ENCODE data around the gene CLCN7. TPM values are rescaled to one million over a fixed set of nuclear protein-coding genes. Genes with fewer than 3 reads are reported as not detected.
"Not testable (repeated sequence)": the region's sequence is repeated elsewhere in the genome, so short reads cannot be mapped to it uniquely, and the experiment has no call there.

The CLCN7 gene
- total RNA-seq, 1 donor = 134 TPM

DNA sequence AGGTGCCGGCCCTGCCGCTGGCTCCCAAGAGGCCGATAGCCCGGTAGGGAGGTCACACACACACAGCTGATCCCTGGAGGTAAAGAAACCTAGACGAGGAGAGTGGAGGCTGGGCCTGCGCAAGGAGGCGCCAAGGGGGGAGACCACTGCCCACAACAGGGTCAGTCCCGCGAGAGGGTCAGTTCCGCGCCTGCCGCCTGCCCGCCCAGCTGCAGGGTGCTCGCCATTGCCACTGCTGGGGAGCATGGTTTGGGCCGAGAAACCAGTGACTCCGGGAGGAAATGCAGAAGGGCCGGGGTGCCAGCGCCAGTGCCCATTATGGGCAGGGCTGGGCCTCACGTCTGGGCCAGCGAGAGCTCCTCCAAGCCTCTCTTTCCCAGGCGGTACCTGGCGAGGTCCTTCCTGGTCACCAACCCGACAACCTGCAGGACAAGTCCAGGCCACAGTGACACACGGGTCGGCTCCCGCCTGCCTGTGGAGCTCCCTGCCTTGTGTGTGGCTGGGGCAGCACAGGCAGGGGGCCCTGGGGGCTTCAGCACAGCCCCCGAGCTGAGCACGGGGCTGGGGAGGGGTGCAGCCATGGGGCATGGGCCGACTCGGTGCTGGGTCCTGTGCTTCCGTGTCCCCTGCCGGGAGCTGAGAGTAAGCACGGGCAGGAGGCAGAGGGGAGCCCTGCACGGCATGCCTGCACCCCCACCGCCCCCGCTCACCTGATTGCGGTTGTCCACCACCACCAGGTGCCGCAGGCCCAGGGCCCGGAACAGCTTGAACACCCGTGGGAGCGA is 28.3 kb downstream of the CLCN7 start:
- no peak for DNase-seq (ENCODE audit: low read depth in 2 of 3, low spot score in 2 of 3)

DNA sequence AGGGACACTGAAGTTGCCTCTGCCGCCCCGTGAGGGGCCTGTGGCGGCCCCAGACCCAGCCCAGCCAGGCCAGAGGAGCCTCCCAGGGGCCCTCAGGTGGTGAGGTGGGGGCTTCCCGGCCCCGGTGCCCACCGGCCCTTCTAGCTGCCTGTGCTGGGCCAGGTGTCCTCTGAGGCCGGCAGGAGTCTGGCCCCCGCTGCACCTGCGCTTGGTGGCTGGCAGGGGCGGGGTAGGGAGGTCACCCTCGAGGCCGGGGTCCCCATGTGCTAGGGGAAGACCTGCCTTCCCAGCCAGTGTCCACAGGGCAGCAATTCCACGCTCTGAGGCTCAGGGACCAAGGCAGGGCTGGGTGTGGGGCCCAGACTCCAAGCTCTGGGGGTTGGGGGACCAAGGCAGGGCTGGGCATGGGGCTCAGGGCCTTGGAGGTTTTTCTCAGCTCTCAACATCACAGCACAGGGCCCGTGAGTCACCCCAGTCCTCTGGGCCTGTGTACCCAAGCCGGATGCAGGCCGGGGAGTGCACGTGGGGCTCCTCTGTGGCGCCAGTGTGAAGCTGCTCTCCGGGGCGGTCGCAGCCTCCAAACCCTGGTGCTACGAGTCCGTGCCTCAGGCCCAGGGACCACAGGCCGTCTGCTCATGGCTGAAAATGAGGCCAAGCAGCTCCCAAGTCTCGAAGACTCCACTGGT is 29.2 kb downstream of the CLCN7 start:
- no peak for DNase-seq (ENCODE audit: low read depth in 2 of 3, low spot score in 2 of 3)

DNA sequence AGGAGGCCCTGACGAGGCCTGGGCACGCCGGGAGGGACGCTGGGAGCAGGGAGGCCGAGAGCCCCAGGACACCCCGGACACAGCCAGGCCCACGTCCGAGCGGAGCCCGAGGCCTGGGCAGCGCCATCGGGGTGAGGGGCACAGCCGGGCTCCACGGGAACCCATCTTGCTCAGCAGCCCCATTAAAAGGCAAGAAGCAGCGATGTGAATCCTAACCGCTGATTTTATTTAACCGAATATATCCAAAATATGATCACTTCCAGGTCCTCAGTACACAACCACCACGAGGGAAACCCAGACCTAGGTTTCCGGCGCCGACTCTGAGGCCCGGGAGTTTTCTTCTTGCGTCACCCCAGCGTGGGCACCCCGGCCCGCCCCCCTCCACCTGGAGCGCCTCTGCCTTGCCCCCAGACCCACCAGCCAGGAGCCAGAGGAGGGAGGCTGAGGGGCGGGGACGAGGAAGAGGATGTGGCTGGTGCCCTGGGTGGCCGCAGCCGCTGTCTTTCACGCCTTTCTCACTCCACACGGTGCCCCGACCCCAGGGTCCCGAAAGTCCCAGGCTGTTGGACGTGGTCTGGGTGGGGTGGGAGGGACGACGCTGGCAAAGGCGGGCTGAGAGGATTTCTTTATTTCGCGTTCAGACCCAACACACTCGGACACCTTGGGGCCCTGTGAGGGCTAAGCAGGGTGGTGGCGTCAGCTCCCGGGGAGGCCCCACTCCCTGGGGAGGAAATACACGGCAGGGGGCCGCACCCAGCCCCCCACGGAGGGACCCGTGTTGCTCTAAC is 29.9 kb downstream of the CLCN7 start:
- no peak for DNase-seq (ENCODE audit: low read depth in 2 of 3, low spot score in 2 of 3)

DNA sequence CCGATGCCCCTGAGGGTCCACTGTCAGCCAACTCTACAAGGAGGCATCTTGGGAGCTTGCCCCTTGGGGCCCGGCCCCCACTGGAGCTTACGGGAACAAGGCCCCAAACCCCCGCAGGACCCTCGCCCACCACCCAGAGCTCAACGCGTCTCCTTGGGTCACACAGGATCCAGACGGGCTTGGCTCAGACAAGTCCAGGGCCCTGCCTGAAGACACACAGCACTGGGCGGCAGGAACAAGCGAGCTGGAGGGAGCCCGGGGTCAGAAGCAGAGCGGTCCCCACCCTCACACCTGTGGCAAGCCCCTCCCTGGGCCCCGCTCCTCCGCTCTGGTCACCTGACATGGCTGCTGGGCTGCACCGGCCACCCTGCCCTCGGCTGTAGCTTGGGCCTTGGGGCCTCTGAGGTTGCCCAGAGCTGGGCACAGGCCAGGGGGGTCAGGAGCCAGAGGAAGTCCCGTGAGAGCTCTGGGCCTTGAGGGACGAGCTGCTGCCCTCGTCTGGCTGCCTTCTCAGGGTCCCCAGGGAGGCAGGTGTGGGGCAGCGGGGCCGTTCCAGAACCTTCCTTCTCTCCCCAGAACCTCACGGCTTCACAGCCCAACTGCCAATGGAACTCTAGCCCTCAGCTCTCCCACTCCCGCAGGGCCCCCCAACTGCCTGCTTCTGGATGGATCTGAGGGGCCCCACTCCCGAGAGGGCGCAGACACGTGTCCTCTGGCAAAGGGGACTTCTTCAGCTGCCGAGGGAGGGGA is 30.7 kb downstream of the CLCN7 start, which contains the start of gene CCDC154:
TSS of gene CCDC154 (minus strand) at position 577 of the 750 bp plus-strand sequence. CDS start at position 343, 234 bp downstream.
- DNase-seq (ENCODE audit: low read depth in 2 of 3, low spot score in 2 of 3) = no peak

DNA sequence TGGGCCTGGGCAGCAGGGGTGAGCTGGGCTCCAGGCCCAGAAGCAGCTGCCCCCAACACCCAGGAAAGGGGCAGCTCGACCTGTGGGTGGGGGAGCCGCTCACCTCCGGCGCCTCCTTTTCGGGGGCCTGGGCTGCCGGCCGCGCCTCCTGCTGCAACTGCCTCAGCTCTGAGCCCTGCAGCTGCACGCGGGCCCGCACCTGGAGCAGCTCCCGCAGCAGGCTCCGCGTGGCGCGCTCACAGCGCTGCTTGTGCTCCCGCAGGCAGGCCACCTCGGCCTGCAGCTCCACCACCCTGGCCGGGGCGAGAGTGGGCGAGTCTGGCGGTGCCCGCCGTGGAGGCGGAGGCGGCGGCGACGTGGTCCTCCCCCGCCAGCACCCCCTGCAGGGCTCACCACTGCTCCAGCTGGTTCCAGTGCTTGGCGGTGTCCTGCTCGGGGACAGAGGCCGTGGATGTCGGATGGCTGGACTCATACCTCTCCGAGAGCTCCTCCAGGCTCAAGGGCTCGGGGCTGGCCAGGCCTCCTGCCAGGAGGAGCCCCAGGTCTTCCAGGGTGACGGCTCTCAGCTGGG is 31.3 kb downstream of the CLCN7 start:
- no peak for DNase-seq (ENCODE audit: low read depth in 2 of 3, low spot score in 2 of 3)

DNA sequence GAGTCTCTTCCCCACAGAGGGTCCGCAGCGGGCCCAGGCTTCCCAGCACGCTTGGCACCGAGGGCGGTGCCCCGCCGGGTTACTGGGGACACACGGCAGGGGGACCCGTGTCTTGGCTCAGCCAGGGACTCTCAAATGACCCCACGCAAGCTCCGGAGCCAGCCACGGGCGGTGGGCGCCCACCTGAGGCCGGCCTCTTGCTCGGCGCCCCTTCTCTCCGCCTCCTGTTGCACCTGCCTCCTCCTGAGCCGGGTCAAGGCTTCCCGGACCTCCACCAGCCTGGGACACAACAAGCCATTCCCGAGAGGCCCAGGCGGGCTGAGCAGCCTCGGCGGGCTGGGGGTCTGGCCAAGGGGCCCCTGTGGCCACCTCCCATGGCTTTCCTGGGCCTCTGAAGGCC is 32.1 kb downstream of the CLCN7 start:
- no peak for DNase-seq (ENCODE audit: low read depth in 2 of 3, low spot score in 2 of 3)

DNA sequence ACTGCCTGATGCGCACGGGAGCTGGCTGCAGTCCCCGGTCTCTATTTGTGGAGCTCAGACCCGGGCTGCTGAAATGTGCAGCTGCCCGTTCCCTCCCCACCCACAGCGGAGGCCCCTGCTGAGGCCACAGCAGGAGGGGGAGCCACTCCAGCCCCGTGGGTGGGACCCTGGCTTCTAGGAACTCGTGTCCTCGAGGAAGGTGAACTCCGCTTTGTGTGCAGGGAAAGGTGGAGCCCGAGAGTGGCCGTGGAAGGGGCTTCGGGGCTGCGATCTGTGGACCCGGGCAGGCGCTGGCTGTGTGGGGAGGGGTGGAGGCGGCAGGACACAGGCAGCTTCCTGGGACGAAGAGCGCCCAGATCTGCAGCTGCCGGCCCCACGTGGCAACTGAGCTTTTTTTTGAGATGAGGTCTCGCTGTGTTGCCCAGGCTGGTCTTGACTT is 33.4 kb downstream of the CLCN7 start:
- DNase-seq (ENCODE audit: low read depth in 2 of 3, low spot score in 2 of 3) = no peak

DNA sequence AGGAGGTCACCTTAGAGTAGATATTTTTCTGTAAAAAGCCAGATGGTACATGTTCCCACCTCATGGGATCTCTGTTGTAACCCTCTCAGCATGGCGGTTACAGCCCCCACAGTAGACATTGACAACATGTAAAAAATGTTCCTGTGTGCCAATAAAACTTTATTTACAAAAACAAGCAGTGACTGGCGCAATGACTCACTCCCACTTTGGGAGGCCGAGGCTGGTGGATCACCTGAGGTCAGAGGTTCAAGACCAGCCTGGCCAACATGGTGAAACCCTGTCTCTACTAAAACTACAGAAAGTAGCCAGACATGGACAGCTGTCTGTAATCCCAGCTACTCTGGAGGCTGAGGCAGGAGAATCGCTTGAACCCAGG is 35.1 kb downstream of the CLCN7 start:
- not testable (repeated sequence) for DNase-seq (ENCODE audit: low read depth in 2 of 3, low spot score in 2 of 3)

DNA sequence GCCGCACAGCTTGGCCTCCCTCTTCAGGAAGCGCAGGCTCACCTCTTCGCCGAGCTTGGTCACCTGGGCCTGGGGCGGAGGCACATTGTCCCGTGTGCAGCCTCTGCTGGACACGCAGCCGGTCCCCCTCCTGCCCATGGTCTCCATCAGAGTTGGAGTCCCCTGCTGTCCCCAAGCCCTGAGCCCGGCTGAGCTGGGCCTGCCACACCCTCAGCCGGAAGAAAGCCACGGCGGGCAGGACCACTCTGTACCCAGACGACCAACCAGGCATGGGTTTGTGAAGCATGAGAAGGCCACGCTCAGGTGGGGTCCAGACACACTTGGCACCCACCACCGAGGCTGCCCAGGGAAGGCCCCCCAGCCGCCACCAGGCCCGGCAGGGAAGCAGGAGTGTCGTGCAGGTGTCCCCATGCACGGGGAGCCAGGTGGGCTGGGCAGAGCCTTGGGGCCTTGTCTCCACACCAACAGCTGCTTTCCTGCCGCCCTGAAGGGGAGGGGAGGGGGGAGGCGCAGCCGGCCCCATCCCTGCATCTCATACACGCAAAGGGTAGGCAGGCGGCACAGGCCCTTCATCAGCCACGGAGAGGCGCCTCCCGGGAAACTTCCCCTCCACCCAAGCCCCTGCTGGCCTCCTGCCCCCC is 35.6 kb downstream of the CLCN7 start:
- DNase-seq (ENCODE audit: low read depth in 2 of 3, low spot score in 2 of 3) = no peak

DNA sequence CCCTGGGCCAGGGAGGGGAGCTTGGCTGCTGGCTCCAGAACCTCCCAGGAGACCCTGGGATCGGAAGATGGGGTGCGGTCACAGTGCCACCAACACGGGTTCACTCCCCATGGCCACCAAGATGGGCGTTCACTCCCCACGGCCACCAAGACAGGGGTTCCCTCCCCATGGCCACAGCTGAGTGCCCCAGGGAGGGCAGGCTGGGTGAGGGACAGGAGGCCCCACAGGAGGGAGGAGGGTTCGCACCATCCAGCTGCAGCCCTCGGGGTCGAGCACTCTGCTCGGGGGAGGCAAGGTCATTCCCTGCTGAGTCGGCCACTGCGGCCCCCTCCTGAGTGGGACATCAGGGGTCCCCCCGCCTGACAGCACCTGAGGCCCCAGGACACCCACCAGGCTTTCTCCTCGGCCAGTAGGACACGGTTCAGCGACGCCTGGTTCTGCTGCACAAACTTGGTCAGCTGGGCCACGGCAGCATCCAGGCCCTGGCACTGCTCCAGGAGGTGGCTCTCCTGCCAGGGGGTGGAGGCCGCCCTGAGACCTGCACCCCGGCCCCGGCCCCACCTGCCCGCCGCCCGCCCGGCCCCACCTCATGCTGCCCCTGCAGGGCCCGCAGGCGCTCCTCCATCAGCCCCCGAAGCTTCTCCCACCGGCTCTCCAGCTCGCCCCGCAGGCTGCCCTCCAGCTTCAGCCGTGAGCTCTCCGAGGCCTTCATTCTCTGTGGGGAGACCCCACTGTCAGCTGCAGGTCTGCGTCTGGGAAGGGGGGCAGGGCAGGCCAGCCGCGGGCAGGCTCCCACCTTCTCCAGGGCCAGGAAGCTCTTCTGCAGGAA is 36.4 kb downstream of the CLCN7 start:
- no peak for DNase-seq (ENCODE audit: low read depth in 2 of 3, low spot score in 2 of 3)

DNA sequence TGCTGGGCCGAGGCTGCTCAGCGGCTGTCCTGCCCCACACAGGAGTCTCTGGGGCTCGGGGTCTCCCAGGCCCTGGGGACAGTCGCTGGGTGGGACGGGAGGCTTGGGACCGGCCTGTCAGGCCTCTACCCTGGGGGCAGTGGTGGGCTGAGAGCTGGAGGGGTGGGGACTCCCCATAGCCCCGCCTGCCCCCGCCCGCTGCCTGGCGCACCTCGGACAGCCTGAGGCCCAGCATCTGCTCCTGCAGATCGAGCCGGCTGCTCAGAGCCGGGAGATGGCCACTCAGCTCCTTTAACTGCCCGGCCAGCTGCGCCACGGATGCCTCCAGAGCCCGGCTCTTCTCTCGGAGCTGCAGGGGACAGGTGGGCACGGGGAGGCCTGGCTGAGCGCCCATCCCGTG is 37.2 kb downstream of the CLCN7 start:
- DNase-seq (ENCODE audit: low read depth in 2 of 3, low spot score in 2 of 3) = no peak

DNA sequence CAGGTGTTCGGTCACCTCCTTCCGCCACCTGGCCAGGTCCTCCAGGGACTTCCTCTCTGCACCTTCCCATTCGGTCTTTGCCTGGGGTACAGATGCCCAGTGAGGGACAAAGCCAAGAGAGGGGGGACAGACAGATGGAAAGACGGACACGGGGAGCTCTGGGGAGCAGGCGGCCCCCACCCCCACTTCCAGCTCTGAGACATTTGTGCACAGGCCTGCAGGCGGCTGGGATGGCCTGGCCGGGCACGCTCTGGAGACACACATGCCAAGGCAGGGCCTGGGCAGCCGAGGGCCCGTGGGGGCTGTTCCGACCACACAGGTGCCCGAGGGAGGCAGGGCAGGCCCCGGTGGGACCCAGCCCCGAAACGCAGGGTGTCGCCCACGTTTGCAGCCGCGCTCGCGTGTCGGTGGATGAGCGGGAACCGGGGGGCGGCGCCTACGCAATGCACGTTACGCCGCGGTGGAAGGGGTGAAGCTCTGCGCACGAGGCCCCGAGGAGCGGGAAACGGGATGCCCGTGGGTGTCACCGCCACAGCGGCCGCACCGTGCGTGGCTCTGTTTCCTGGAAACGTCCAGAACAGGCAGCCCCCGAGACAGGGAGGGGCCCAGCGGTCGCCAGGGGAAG is 38.0 kb downstream of the CLCN7 start:
- no peak for DNase-seq (ENCODE audit: low read depth in 2 of 3, low spot score in 2 of 3)

DNA sequence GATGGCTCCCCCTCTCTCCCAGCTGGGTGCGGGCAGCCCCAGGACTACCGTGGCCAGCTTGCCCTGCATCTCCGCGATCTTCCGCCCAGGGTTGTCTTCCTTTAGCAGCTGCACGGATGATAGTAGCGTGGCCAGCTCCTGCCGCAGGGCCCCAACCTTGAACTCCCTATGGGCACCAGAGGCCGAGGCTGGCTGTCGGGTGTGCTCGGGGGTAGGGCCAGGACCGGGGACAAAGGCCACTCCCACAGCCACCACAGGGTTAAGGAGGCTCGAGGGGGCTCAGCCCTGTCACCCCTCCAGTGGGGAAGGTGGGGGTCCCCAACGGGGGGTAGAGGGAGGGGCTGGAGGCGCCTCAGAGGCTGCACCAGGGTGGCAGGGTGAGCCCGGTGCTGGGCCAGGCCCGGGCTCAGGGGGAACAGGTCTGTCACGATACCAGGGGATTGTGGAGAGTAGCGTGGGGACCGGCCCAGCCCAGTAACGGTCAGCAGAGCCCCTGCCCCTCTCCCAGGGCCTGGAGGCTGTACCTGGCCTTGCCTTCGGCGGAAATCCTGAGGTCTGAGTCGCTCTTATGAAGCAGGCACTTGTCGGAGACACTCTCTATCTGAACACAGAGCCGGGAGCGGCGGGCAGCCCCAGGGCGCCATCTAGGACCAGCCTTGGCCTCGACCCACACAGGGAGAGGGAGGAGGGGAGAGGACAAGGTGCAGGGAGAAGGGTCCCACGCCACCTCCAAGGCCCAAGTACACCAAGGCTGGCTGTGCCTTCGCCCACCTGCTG is 38.7 kb downstream of the CLCN7 start:
- DNase-seq (ENCODE audit: low read depth in 2 of 3, low spot score in 2 of 3) = no peak

DNA sequence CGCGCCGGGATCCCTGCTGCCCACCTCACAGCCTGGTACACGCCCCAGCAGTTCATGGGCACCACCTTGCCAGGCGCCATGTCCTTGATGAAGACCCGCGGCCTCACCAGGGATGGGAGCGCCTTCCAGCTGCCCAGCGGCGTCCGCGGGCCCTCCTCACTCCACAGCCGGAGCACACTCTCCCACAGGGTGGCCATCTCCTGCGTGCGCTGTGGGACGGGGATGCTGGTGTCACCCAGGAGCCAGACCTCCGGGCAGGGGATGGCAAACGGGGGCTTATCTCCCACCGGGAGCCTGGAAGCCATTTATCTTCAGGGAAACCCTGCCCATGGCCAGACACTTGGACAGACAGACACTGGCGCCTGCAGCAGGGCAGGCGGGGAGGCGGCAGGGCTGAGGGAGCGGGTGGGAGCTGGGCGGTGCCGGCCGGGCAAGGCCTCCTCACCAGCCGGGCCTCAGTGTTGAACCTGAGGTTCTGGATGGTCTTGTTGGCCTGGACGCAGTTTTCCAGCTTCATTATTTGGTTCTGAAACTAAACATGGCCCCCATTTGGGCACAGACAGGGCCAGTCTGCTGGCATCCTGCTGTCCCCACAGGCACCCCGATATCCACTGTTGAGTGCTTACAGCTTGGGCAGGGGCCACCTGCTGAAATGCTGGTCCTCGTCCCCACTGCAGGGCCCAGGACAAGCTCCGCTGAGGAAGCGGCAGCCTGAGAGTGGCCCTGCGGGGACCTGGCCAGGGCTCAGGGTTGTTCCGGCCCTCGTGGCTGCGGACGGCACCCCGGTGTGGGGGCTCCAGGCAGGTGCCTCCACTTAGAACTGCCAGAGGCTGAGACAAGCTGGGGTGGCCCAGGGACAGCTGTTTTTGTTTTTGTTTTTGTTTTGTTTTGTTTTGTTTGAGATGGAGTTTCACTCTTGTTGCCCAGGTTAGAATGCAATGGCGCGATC is 39.9 kb downstream of the CLCN7 start:
- DNase-seq (ENCODE audit: low read depth in 2 of 3, low spot score in 2 of 3) = no peak

DNA sequence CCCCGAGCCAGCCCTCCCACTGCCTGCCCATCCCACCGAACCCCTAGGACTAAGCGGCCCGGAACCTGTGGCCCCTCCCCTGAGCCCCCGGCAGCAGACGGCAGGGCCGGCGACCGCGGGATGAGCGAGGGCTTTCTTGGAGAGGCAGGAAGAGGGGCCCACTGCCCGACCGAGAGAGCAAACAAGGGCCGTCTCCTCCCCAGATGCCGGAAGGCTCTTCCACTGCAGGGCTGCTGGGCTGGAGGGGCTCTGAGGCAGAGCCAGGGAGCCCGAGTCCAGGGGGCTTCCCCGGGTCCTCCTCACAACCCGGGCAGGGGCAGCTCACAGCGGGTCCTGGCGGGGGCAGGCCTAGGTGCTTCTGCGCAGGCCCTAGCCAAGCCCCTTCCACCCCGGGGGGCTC is 41.1 kb downstream of the CLCN7 start:
- no peak for DNase-seq (ENCODE audit: low read depth in 2 of 3, low spot score in 2 of 3)

DNA sequence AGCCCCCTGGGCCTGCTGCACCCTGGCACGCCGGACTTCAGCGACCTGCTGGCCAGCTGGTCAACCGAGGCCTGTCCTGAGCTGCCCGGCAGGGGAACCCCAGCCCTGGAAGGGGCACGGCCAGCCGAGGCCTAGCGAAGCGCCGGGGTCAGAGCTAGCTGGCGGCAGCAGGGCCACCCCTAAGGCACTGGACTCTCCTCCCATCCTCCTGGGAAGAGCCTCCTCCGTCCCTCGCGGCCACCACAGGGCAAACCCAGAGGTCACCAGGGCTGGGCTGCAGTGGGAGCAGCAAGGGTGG is 41.6 kb downstream of the CLCN7 start:
- DNase-seq (ENCODE audit: low read depth in 2 of 3, low spot score in 2 of 3) = no peak
